ENCODE data around the gene RNU4-1. TPM values are rescaled to one million over a fixed set of nuclear protein-coding genes. Genes with fewer than 3 reads are reported as not detected.
A peak's percentile ranks its signal among the peaks of the same experiment; 100 is the strongest.

RNU4-1 gene
- polyA plus RNA-seq, 1 donor (not counting 4 experiments of a cell fraction or from before 2014, with no cell fraction given): under 0.01 TPM

GRCh38 chr12:120286768-120287490 is 6.1 kb downstream of the RNU4-1 start:
- DNase-seq (ENCODE audit: low read depth, low spot score): no peak
- H3K27ac ChIP-seq (ENCODE audit: control insufficient read depth, insufficient read depth, low read length): no peak overlapping the region
- dilution Hi-C loops (cut with MboI; ENCODE audit: extremely low pct_ligation_motif_present, low sequenced_read_pairs): no loop called here

GRCh38 chr12:120284381-120284780 is 8.7 kb downstream of the RNU4-1 start:
- Histone ChIP-seq H3K9me1 (ENCODE audit: control insufficient read depth, extremely low read depth, insufficient read depth, low read length) (no peaks in the 10 kb centered on the region), H3K4me2 (ENCODE audit: control insufficient read depth, extremely low read depth, insufficient read depth, low read depth, low read length) (no peak overlapping the region), H3K36me3 (ENCODE audit: control insufficient read depth in 2 of 2, extremely low read depth in 1 of 2, insufficient read depth in 2 of 2, low read length in 2 of 2) (no peaks in the 10 kb centered on the region), H3K27me3 (ENCODE audit: control insufficient read depth, extremely low read depth, insufficient read depth, low read length) (no peaks in the 10 kb centered on the region), H2AFZ (ENCODE audit: control insufficient read depth, low read length) (no peak overlapping the region), H4K20me1 (ENCODE audit: control insufficient read depth, extremely low read depth, insufficient read depth, low read length) (no peaks in the 10 kb centered on the region), H3K79me2 (ENCODE audit: control insufficient read depth, insufficient read depth, low read length) (no peaks in the 10 kb centered on the region), H3K27ac (ENCODE audit: control insufficient read depth, insufficient read depth, low read length) (no peak overlapping the region), H3K9me3 (ENCODE audit: control insufficient read depth, low read depth, low read length) (no peaks in the 10 kb centered on the region), H3K4me1 (ENCODE audit: control insufficient read depth, extremely low read depth, insufficient read depth, low read length) (peaks cover 10% of the 10 kb centered on the region), H3K4me3 (ENCODE audit: control insufficient read depth in 2 of 3, extremely low read depth in 1 of 3, insufficient read depth in 2 of 3, low read depth in 1 of 3, low read length in 3 of 3) (no peak overlapping the region), H3K9ac (ENCODE audit: control insufficient read depth, extremely low read depth, insufficient read depth, low read length) (no peak overlapping the region)
- FAIRE-seq: no peak
- dilution Hi-C loops (cut with MboI; ENCODE audit: extremely low pct_ligation_motif_present, low sequenced_read_pairs): no loop called here
- TF ChIP-seq CTCF (optimal IDR thresholded peaks at IDR 0.05 in 1 of 3, IDR thresholded peaks at IDR 0.05 in 1 of 3, conservative IDR thresholded peaks at IDR 0.05 in 1 of 3; ENCODE audit: extremely low read depth in 1 of 3, insufficient read depth in 2 of 3, low read length in 3 of 3) (no peak), EZH2 (IDR thresholded peaks at IDR 0.05; ENCODE audit: low read length) (no peak)
- no peak for DNase-seq (ENCODE audit: low read depth, low spot score)

More at GRCh38 chr12:120286768-120287490, 6.1 kb downstream of the RNU4-1 start:
- TF ChIP-seq CTCF (optimal IDR thresholded peaks at IDR 0.05 in 1 of 3, IDR thresholded peaks at IDR 0.05 in 1 of 3, conservative IDR thresholded peaks at IDR 0.05 in 1 of 3; ENCODE audit: extremely low read depth in 1 of 3, insufficient read depth in 2 of 3, low read length in 3 of 3): no peak
- no peak for TF ChIP-seq EZH2 (IDR thresholded peaks at IDR 0.05; ENCODE audit: low read length)
- Histone ChIP-seq H3K4me2 (ENCODE audit: control insufficient read depth, extremely low read depth, insufficient read depth, low read depth, low read length) (peak overlapping the region; percentile 50), H4K20me1 (ENCODE audit: control insufficient read depth, extremely low read depth, insufficient read depth, low read length) (no peaks in the 10 kb centered on the region), H3K27me3 (ENCODE audit: control insufficient read depth, extremely low read depth, insufficient read depth, low read length) (no peaks in the 10 kb centered on the region), H3K79me2 (ENCODE audit: control insufficient read depth, insufficient read depth, low read length) (no peaks in the 10 kb centered on the region), H3K4me3 (ENCODE audit: control insufficient read depth in 2 of 3, extremely low read depth in 1 of 3, insufficient read depth in 2 of 3, low read depth in 1 of 3, low read length in 3 of 3) (no peak overlapping the region), H3K4me1 (ENCODE audit: control insufficient read depth, extremely low read depth, insufficient read depth, low read length) (peaks cover 17% of the 10 kb centered on the region), H3K9me3 (ENCODE audit: control insufficient read depth, low read depth, low read length) (no peaks in the 10 kb centered on the region), H2AFZ (ENCODE audit: control insufficient read depth, low read length) (peak overlapping the region; percentile 49), H3K9me1 (ENCODE audit: control insufficient read depth, extremely low read depth, insufficient read depth, low read length) (no peaks in the 10 kb centered on the region), H3K36me3 (ENCODE audit: control insufficient read depth in 2 of 2, extremely low read depth in 1 of 2, insufficient read depth in 2 of 2, low read length in 2 of 2) (no peaks in the 10 kb centered on the region), H3K9ac (ENCODE audit: control insufficient read depth, extremely low read depth, insufficient read depth, low read length) (no peak overlapping the region)
- peak; percentile 5 for FAIRE-seq

Measured in keratinocyte (primary cell).